ENCODE data around the gene UBA5. TPM values are rescaled to one million over a fixed set of nuclear protein-coding genes. Genes with fewer than 3 reads are reported as not detected.

UBA5 gene
- total and polyA plus RNA-seq, 2 of the 13 experiments (the other 11 are each of a cell fraction or from before 2014, with no cell fraction given): 30.2 to 46.8 TPM

GRCh38 chr3:132665230-132665745 is 5.2 kb downstream of the UBA5 start:
- no peak overlapping the region for H3K27ac ChIP-seq (ENCODE audit: extremely low read length, insufficient read depth, low read length)
- no TSS peak for BruUV-seq (replicated peaks)
- ChIA-PET CTCF (ENCODE audit: low intra/inter-chr PET ratio, low total read pairs) (no interaction called here), POLR2A (no interaction called here)
- peaks cover 3 to 11% of the 10 kb centered on the region in 2 experiments for H3K36me3 ChIP-seq (replicated peaks in 1 of 2; ENCODE audit: control insufficient read depth in 1 of 2, insufficient read depth in 2 of 2, low read length in 2 of 2)
- peaks cover 58% of the 10 kb centered on the region for H3K79me2 ChIP-seq (ENCODE audit: insufficient read depth, low read length)
- no peak overlapping the region for H3K9ac ChIP-seq (ENCODE audit: insufficient read depth, low read depth, low read length)
- peaks cover 8% of the 10 kb centered on the region; the same call in 1 of the 2 replicates for H4K20me1 ChIP-seq (ENCODE audit: insufficient read depth, low read length)
- H3K4me1 ChIP-seq (ENCODE audit: insufficient read depth, low read length): peaks cover 48% of the 10 kb centered on the region
- H3K27me3 ChIP-seq (ENCODE audit: control insufficient read depth in 1 of 2, insufficient read depth in 2 of 2, low read length in 2 of 2): no peaks in the 10 kb centered on the region; a peak in 1 of 5 replicates
- H3K9me3 ChIP-seq (ENCODE audit: low read length): no peaks in the 10 kb centered on the region
- intact Hi-C loops (cut with micrococcal nuclease; ENCODE audit: unreplicated experiment) (no loop called here), in situ Hi-C loops (cut with HindIII; ENCODE audit: extremely low pct_ligation_motif_present, low pct_unique_long_range_greater_than_20kb) (no loop called here)
- TF ChIP-seq ZKSCAN8 (CRISPR knock-in tag; IDR thresholded peaks at IDR 0.05; ENCODE audit: borderline replicate concordance): peak; percentile 94
- TF ChIP-seq ADNP (CRISPR knock-in tag; IDR thresholded peaks at IDR 0.05): no peak
- no peak for TF ChIP-seq MXD3 (CRISPR knock-in tag; IDR thresholded peaks at IDR 0.05)
- H3K4me2 ChIP-seq (ENCODE audit: low read depth, low read length): no peak overlapping the region; the same call in 1 of the 2 replicates
- H3K4me3 ChIP-seq (replicated peaks in 1 of 3; ENCODE audit: insufficient read depth in 1 of 3, low read depth in 2 of 3, low read length in 3 of 3): no peak overlapping the region
- DNase-seq (ENCODE audit: low spot score): no peak
- 73% methylated on average over 3 of the region's 3 CpGs for WGBS (ENCODE audit: low lambda C conversion rate)
- FAIRE-seq: no peak
- ATAC-seq: no peak
- no peak overlapping the region for H2AFZ ChIP-seq (ENCODE audit: low read length)

GRCh38 chr3:132669256-132669777 is 9.2 kb downstream of the UBA5 start:
- H3K9ac ChIP-seq (ENCODE audit: insufficient read depth, low read depth, low read length): no peak overlapping the region
- ChIA-PET POLR2A (interaction anchor here (1.0 kb wide), 1 partner anchor 10 kb away, joined by 8 read pairs; the partner anchor contains the start of genes ACAD11 and UBA5), CTCF (ENCODE audit: low intra/inter-chr PET ratio, low total read pairs) (no interaction called here)
- WGBS (ENCODE audit: low lambda C conversion rate): 98% methylated on average over 5 of the region's 5 CpGs
- peaks cover 23% of the 10 kb centered on the region for H3K4me1 ChIP-seq (ENCODE audit: insufficient read depth, low read length)
- no peak overlapping the region for H3K4me3 ChIP-seq (replicated peaks in 1 of 3; ENCODE audit: insufficient read depth in 1 of 3, low read depth in 2 of 3, low read length in 3 of 3)
- H2AFZ ChIP-seq (ENCODE audit: low read length): no peak overlapping the region
- peaks cover 5 to 34% of the 10 kb centered on the region in 2 experiments for H3K36me3 ChIP-seq (replicated peaks in 1 of 2; ENCODE audit: control insufficient read depth in 1 of 2, insufficient read depth in 2 of 2, low read length in 2 of 2)
- H3K4me2 ChIP-seq (ENCODE audit: low read depth, low read length): no peak overlapping the region
- intact Hi-C loops (cut with micrococcal nuclease; ENCODE audit: unreplicated experiment) (no loop called here), in situ Hi-C loops (cut with HindIII; ENCODE audit: extremely low pct_ligation_motif_present, low pct_unique_long_range_greater_than_20kb) (no loop called here)
- H3K27ac ChIP-seq (ENCODE audit: extremely low read length, insufficient read depth, low read length): no peak overlapping the region
- DNase-seq (ENCODE audit: low spot score) (no peak), FAIRE-seq (no peak), ATAC-seq (no peak)
- no peaks in the 10 kb centered on the region; the same call in 1 of the 2 replicates for H4K20me1 ChIP-seq (ENCODE audit: insufficient read depth, low read length)
- H3K27me3 ChIP-seq (ENCODE audit: control insufficient read depth in 1 of 2, insufficient read depth in 2 of 2, low read length in 2 of 2): no peaks in the 10 kb centered on the region; a peak in 1 of 5 replicates
- H3K79me2 ChIP-seq (ENCODE audit: insufficient read depth, low read length): peaks cover 17% of the 10 kb centered on the region
- no TSS peak for BruUV-seq (replicated peaks)
- no peaks in the 10 kb centered on the region for H3K9me3 ChIP-seq (ENCODE audit: low read length)
- TF ChIP-seq CBFB (CRISPR knock-in tag; IDR thresholded peaks at IDR 0.05) (no peak), ZNF878 (CRISPR knock-in tag; IDR thresholded peaks at IDR 0.05) (no peak), ZNF746 (CRISPR knock-in tag; IDR thresholded peaks at IDR 0.05) (no peak), SIN3A (IDR thresholded peaks at IDR 0.05; ENCODE audit: borderline replicate concordance, low read depth, low read length) (no peak), DRAP1 (CRISPR knock-in tag; IDR thresholded peaks at IDR 0.05) (no peak), RORA (CRISPR knock-in tag; IDR thresholded peaks at IDR 0.05) (no peak), ZNF335 (CRISPR knock-in tag; IDR thresholded peaks at IDR 0.05) (no peak), ZNF605 (CRISPR knock-in tag; IDR thresholded peaks at IDR 0.05) (no peak), EED (CRISPR knock-in tag; IDR thresholded peaks at IDR 0.05) (no peak), KMT2B (CRISPR knock-in tag; IDR thresholded peaks at IDR 0.05) (no peak), RFX1 (IDR thresholded peaks at IDR 0.05) (no peak), JDP2 (CRISPR knock-in tag; IDR thresholded peaks at IDR 0.05; ENCODE audit: borderline replicate concordance) (no peak), U2AF1 (optimal IDR thresholded peaks at IDR 0.05; ENCODE audit: low read depth, low read length) (no peak), FOXM1 (CRISPR knock-in tag; IDR thresholded peaks at IDR 0.05) (no peak), MED13 (CRISPR knock-in tag; IDR thresholded peaks at IDR 0.05) (no peak)

All from HepG2 (cell line).